ENCODE results near the gene TMSB10.
A peak's percentile ranks its signal among the peaks of the same experiment; 100 is the strongest.
"Not testable (repeated sequence)": the region's sequence is repeated elsewhere in the genome, so short reads cannot be mapped to it uniquely, and the experiment has no call there.

TMSB10 gene

DNA sequence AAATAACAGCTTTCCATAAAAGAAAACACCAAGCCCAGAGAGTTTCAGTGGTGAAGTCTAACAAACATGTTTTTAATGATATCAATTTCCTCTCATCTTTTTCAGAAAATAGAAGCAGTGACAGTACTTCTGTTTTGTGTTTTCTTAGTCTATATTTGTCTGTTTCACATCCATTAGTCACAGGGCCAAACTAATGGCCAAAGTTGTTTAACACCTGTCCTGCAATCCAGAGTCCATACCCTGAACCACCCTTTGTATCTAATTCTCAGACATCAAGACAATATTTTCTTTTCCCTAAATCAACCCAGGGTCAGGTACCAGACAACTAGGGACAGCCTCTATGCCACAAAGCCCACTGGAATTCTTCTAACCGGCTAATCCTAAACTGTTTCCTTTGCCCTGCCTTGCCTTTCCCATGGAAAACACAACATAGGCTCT lies 25.9 kb downstream of the TMSB10 start:
- DNase-seq (ENCODE audit: low spot score) (no peak), FAIRE-seq (no peak)

GRCh38 chr2:84938194-84938879 lies 32.9 kb downstream of the TMSB10 start:
- DNase-seq (ENCODE audit: low spot score): no peak

GRCh38 chr2:84939426-84940087 lies 34.1 kb downstream of the TMSB10 start:
- DNase-seq (ENCODE audit: low spot score): no peak

More at GRCh38 chr2:84938194-84938879, 32.9 kb downstream of the TMSB10 start:
- no peak for FAIRE-seq

GRCh38 chr2:84940088-84940470 lies 34.6 kb downstream of the TMSB10 start:
- DNase-seq (ENCODE audit: low spot score): no peak
- FAIRE-seq: no peak

More at GRCh38 chr2:84939426-84940087, 34.1 kb downstream of the TMSB10 start:
- no peak for FAIRE-seq

DNA sequence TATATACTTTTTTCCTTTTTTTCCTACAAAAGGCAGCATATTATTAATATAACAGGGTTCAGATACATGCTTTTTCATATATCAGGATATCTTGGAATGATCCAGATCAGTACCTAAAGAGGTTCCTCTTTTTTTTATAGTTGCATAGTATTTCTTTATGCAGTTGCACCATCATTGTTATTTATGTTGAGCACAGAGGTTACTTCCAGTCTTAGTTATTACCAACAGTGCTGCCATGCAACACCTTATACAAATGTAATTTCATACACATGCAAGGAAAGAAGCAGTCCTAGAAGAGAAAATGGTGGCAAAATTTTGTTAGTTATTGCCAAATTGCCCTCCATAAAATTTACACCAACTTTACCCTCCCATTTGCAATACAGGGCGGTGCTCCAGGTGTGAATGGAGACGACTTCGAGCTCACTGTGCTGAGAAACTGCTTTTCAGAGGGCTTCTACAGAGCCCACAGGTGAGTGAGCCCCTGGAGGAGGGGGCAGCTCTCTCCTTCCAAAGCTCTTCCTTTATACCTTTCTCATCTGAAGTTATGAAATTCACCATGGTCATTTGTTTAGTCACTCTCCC lies 35.5 kb downstream of the TMSB10 start:
- FAIRE-seq (no peak), DNase-seq (ENCODE audit: low spot score) (no peak)

DNA sequence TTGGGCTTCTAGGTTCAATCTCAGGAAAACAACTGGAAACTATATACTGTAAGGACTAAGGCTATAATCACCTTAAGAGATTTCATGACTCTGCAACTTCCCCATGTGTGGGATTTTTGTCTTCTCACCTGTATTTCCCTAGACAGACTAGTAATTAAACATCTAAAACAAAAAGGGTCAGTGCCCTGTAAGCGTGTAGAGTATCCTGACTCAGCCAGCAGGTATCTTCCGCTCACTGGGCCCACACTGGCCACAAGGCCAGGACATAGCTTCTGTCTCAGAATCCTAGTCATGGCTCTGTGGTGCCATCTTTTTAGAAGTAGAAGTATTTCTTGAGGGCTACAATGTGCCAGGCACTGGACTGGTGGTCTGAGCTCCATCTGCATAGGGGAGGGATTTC lies 36.7 kb downstream of the TMSB10 start:
- FAIRE-seq (no peak), DNase-seq (ENCODE audit: low spot score) (no peak)

DNA sequence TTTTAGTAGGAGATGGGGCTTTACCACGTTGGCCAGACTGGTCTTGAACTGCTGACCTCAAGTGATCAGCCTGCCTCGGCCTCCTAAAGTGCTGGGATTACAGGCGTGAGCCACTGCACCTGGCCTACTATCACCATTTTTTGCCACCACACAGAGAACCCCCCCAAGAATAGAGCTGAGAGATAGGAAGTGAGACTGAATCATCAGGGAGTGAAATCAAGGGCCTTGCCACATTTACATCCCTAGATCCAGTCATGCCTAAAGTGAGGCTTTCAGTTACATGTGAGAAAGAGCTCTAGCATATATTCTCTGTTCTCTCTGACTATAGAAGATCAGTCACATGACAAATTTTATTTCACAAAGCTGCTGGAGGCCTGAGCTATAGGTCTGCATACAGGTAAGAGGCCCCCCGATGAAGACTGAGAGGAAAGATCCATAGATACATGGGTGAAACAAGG lies 37.5 kb downstream of the TMSB10 start:
- no peak for FAIRE-seq
- DNase-seq (ENCODE audit: low spot score): no peak

GRCh38 chr2:84944295-84944909 lies 38.9 kb downstream of the TMSB10 start:
- FAIRE-seq: no peak
- no peak for DNase-seq (ENCODE audit: low spot score)

DNA sequence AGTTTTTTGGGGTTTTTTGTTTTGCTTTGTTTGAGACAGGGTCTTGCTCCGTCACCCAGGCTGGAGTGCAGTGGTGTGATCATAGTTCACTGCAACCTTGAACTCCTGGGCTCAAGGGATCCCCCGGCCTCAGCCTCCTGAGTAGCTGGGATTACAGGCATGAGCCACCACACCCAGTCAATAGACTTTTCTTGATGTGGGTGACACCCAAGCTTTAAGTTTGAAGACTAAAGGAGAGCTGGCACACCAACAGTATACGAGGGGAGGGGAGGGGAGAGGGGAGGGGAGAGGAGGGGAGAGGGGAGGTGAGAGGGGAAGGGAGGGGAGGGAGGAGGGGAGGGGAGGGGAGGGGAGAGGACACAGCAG lies 40.4 kb downstream of the TMSB10 start:
- not testable (repeated sequence) for DNase-seq (ENCODE audit: low spot score)

GRCh38 chr2:84946204-84947009 lies 41.0 kb downstream of the TMSB10 start:
- DNase-seq (ENCODE audit: low spot score): peak; percentile 88

More for the DNA sequence above, 40.4 kb downstream of the TMSB10 start:
- FAIRE-seq: not testable (repeated sequence)

DNA sequence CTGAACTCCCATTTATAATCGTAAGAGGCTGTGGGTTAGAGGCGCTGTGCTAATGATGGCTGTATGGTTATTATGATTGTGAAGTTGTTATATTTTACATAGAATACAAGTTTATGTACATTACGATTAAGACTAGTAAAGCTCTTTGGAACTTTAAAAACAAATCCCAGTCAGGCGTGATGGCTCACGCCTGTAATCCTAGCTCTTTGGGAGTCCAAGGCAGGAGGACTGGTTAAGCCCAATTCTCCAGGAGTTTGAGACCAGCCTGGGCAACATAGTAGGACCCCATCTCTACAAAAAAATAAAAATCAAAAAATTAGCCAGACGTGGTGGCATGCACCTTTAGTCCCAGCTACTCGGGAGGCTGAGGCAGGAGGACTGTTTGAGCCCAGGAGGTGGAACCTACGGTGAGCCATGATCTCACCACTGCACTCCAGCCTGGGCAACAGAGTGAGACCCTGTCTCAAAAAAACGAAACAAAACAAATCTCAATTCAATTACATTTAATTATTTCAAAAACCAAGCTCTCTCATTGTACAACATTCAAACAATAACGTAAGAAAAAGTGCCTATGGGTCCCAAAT lies 41.6 kb downstream of the TMSB10 start:
- FAIRE-seq (no peak), DNase-seq (ENCODE audit: low spot score) (no peak)

More at GRCh38 chr2:84946204-84947009, 41.0 kb downstream of the TMSB10 start:
- FAIRE-seq: no peak

DNA sequence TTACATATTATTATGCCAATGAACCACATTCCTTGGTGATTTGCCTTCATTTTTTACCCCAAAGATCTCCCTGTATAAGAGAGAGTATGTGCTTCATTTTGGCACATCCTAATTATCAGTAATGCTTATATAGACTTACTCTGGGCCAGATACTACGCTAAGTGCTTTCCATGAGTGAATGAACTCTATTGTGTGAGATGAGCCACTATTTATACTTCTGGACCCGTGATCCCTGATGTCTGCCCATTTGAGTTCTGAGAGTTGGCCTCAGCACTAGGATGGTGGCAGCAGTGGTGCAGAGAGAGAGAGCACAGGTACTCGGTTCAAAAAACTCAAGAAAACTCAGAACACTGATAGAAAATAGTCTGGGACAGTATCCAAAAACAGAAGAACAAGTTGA lies 48.1 kb downstream of the TMSB10 start:
- FAIRE-seq: no peak
- DNase-seq (ENCODE audit: low spot score): no peak

DNA sequence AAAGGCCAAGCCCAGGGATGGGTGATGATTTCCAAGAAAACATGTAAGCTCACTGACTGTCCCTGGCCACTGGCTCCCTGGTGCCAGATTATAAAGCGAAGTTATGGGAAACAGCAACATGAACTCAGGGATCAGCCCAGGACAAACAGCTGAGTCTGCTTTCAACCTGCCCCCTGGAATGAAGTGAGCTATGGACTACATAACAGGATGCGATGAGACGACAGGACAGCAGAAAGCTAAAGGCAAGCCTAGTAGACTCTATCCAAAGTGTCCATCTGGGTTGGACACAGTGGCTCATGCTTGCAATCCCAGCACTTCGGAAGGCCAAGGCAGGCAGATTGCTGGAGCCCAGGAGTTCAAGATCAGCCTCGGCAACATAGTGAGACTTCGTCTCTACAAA lies 48.9 kb downstream of the TMSB10 start:
- DNase-seq (ENCODE audit: low spot score): no peak

More for the DNA sequence above, 48.9 kb downstream of the TMSB10 start:
- FAIRE-seq: no peak
